HT-29 (cell line): ENCODE measurements around the gene SLC17A4. TPM values are rescaled to one million over a fixed set of nuclear protein-coding genes. Genes with fewer than 3 reads are reported as not detected.
"Not testable (repeated sequence)": the region's sequence is repeated elsewhere in the genome, so short reads cannot be mapped to it uniquely, and the experiment has no call there.

Experiments
- DNase-seq: peaks from one replicate; pipeline ENCODE4 v3.0.0-alpha.2; 2015; ENCODE audit warnings: low spot score
- total RNA-seq: library from RNA; depleted of rRNA; stranded (reverse); fragments of >200 nt; shearing (Covaris generic); gene quantifications from 2 replicates; pipeline ENCODE4 v1.2.3, GENCODE V29; 2014

The SLC17A4 gene
- total RNA-seq, 1 experiment from 2014 or later: 0.05 TPM

GRCh38 chr6:25748601-25749517, 5.7 kb upstream of the SLC17A4 start:
- not testable (repeated sequence) for DNase-seq

- DNase-seq: peak; percentile 38
Measured at GRCh38 chr6:25749837-25750236, 4.7 kb upstream of the SLC17A4 start.

GRCh38 chr6:25750906-25751305, 3.6 kb upstream of the SLC17A4 start:
- DNase-seq: no peak

GRCh38 chr6:25753079-25753478, 1.5 kb upstream of the SLC17A4 start:
- no peak for DNase-seq

- DNase-seq: peak; percentile 43
Measured at GRCh38 chr6:25755483-25755882, 941 bp downstream of the SLC17A4 start.

GRCh38 chr6:25756382-25757363, 2.1 kb downstream of the SLC17A4 start:
- no peak for DNase-seq

GRCh38 chr6:25757936-25758642, 3.5 kb downstream of the SLC17A4 start:
- DNase-seq: no peak

GRCh38 chr6:25764611-25765010, 10.1 kb downstream of the SLC17A4 start:
- DNase-seq: no peak

- no peak for DNase-seq
Measured at GRCh38 chr6:25768566-25768965, 14.0 kb downstream of the SLC17A4 start.

GRCh38 chr6:25769983-25770382, 15.4 kb downstream of the SLC17A4 start:
- DNase-seq: peak; percentile 23

GRCh38 chr6:25774120-25774715, 19.7 kb downstream of the SLC17A4 start:
- DNase-seq: no peak

GRCh38 chr6:25777031-25777430, 22.5 kb downstream of the SLC17A4 start:
- no peak for DNase-seq

- no peak for DNase-seq
Measured at GRCh38 chr6:25777856-25778649, 23.5 kb downstream of the SLC17A4 start.

- DNase-seq: no peak
Measured at GRCh38 chr6:25781134-25781533, 26.6 kb downstream of the SLC17A4 start.

GRCh38 chr6:25787428-25787827, 32.9 kb downstream of the SLC17A4 start:
- DNase-seq: no peak

- DNase-seq: peak; percentile 75
Measured at GRCh38 chr6:25788305-25788922, 33.9 kb downstream of the SLC17A4 start.

- DNase-seq: no peak
Measured at GRCh38 chr6:25789475-25789874, 34.9 kb downstream of the SLC17A4 start.

GRCh38 chr6:25792016-25792415, 37.5 kb downstream of the SLC17A4 start:
- no peak for DNase-seq

GRCh38 chr6:25793970-25794369, 39.4 kb downstream of the SLC17A4 start:
- DNase-seq: no peak

GRCh38 chr6:25794784-25795183, 40.2 kb downstream of the SLC17A4 start:
- no peak for DNase-seq
